Memory B cell (primary cell): Measurements from ENCODE around the gene VAV2.
A peak's percentile ranks its signal among the peaks of the same experiment; 100 is the strongest.

ENCODE experiments used
- ATAC-seq: fragments of 150-1000 bp; cut with Tn5 transposase; 2 replicates; pipeline ENCODE4 v1.10.0; 2021; ENCODE audit warnings: low read depth, mild to moderate bottlenecking, moderate library complexity
- DNase-seq, 2 donors: peaks; one replicate each; pipeline ENCODE4 v3.0.0; 2022; ENCODE audit warnings: low spot score in 2 of 2
- H3K27ac Mint-ChIP-seq: one replicate; pipeline ENCODE4 v1.8.0; 2022; ENCODE audit warnings: mild to moderate bottlenecking, moderate library complexity, mixed read lengths
- H3K27me3 Mint-ChIP-seq: one replicate; pipeline ENCODE4 v1.8.0; 2022; ENCODE audit warnings: mixed read lengths
- H3K36me3 Mint-ChIP-seq: one replicate; pipeline ENCODE4 v1.8.0; 2022; ENCODE audit warnings: mild to moderate bottlenecking, mixed read lengths
- H3K4me1 Mint-ChIP-seq: one replicate; pipeline ENCODE4 v1.8.0; 2022; ENCODE audit warnings: mixed read lengths
- H3K4me3 Mint-ChIP-seq: one replicate; pipeline ENCODE4 v1.8.0; 2022; ENCODE audit warnings: mild to moderate bottlenecking, moderate library complexity, mixed read lengths
- H3K9me3 Mint-ChIP-seq: one replicate; pipeline ENCODE4 v1.8.0; 2022; ENCODE audit warnings: mixed read lengths

Gene VAV2

GRCh38 chr9:133826289-133827085, 165.6 kb downstream of the VAV2 start:
- peaks cover 53% of the 10 kb centered on the region for H3K4me1 Mint-ChIP-seq
- H3K36me3 Mint-ChIP-seq: peaks cover 5% of the 10 kb centered on the region
- ATAC-seq (no peak), DNase-seq (no peak)
- H3K27me3 Mint-ChIP-seq: no peaks in the 10 kb centered on the region
- H3K9me3 Mint-ChIP-seq: no peaks in the 10 kb centered on the region
- peak overlapping the region; percentile 100 for H3K27ac Mint-ChIP-seq
- no peak overlapping the region for H3K4me3 Mint-ChIP-seq

GRCh38 chr9:133825555-133826218, 166.4 kb downstream of the VAV2 start:
- H3K4me3 Mint-ChIP-seq: peak overlapping the region; percentile 5
- peaks cover 59% of the 10 kb centered on the region for H3K4me1 Mint-ChIP-seq
- no peak for DNase-seq

GRCh38 chr9:133824802-133825186, 167.3 kb downstream of the VAV2 start:
- ATAC-seq (no peak), DNase-seq (no peak)
- Mint-ChIP-seq H3K4me1 (peaks cover 56% of the 10 kb centered on the region), H3K9me3 (no peaks in the 10 kb centered on the region), H3K4me3 (no peak overlapping the region), H3K36me3 (no peaks in the 10 kb centered on the region), H3K27ac (peak overlapping the region; percentile 100), H3K27me3 (no peaks in the 10 kb centered on the region)

More at GRCh38 chr9:133825555-133826218, 166.4 kb downstream of the VAV2 start:
- H3K27ac Mint-ChIP-seq: peak overlapping the region; percentile 100
- ATAC-seq: no peak
- no peaks in the 10 kb centered on the region for H3K27me3 Mint-ChIP-seq
- H3K36me3 Mint-ChIP-seq: peaks cover 5% of the 10 kb centered on the region
- H3K9me3 Mint-ChIP-seq: no peaks in the 10 kb centered on the region

- DNase-seq (peak in 1 of 2 donors; percentile 25), ATAC-seq (no peak)
- no peaks in the 10 kb centered on the region for H3K36me3 Mint-ChIP-seq
- H3K4me3 Mint-ChIP-seq: peak overlapping the region; percentile 80
- H3K27ac Mint-ChIP-seq: peak overlapping the region; percentile 100
- H3K4me1 Mint-ChIP-seq: peaks cover 52% of the 10 kb centered on the region
- H3K9me3 Mint-ChIP-seq: no peaks in the 10 kb centered on the region
- no peaks in the 10 kb centered on the region for H3K27me3 Mint-ChIP-seq
Measured at GRCh38 chr9:133824106-133824801, 167.9 kb downstream of the VAV2 start.

- Mint-ChIP-seq H3K27ac (peak overlapping the region; percentile 100), H3K27me3 (no peaks in the 10 kb centered on the region), H3K36me3 (no peaks in the 10 kb centered on the region), H3K4me3 (peak overlapping the region; percentile 80), H3K9me3 (no peaks in the 10 kb centered on the region), H3K4me1 (peaks cover 46% of the 10 kb centered on the region)
- DNase-seq (peak; percentile 68 to 74), ATAC-seq (peak; percentile 61)
Measured at GRCh38 chr9:133823189-133824105, 168.7 kb downstream of the VAV2 start.

GRCh38 chr9:133822430-133823065, 169.6 kb downstream of the VAV2 start:
- Mint-ChIP-seq H3K27ac (peak overlapping the region; percentile 100), H3K4me1 (peaks cover 51% of the 10 kb centered on the region), H3K4me3 (peak overlapping the region; percentile 80), H3K36me3 (peaks cover 6% of the 10 kb centered on the region), H3K27me3 (no peaks in the 10 kb centered on the region), H3K9me3 (no peaks in the 10 kb centered on the region)
- ATAC-seq (peak; percentile 65), DNase-seq (peak; percentile 65 to 68)

- DNase-seq (peak in 1 of 2 donors; percentile 81), ATAC-seq (peak; percentile 62)
- H3K9me3 Mint-ChIP-seq: no peaks in the 10 kb centered on the region
- no peaks in the 10 kb centered on the region for H3K27me3 Mint-ChIP-seq
- peaks cover 57% of the 10 kb centered on the region for H3K4me1 Mint-ChIP-seq
- H3K27ac Mint-ChIP-seq: peak overlapping the region; percentile 100
- H3K4me3 Mint-ChIP-seq: peak overlapping the region; percentile 80
- H3K36me3 Mint-ChIP-seq: peaks cover 7% of the 10 kb centered on the region
Measured at GRCh38 chr9:133821601-133822429, 170.3 kb downstream of the VAV2 start.

GRCh38 chr9:133819923-133820322, 172.2 kb downstream of the VAV2 start:
- ATAC-seq (no peak), DNase-seq (no peak)
- Mint-ChIP-seq H3K4me3 (no peak overlapping the region), H3K27me3 (no peaks in the 10 kb centered on the region), H3K4me1 (peaks cover 53% of the 10 kb centered on the region), H3K36me3 (peaks cover 7% of the 10 kb centered on the region), H3K27ac (peak overlapping the region; percentile 62), H3K9me3 (no peaks in the 10 kb centered on the region)

GRCh38 chr9:133818444-133818843, 173.7 kb downstream of the VAV2 start:
- Mint-ChIP-seq H3K27me3 (no peaks in the 10 kb centered on the region), H3K27ac (peak overlapping the region; percentile 95), H3K9me3 (no peaks in the 10 kb centered on the region), H3K4me1 (peaks cover 50% of the 10 kb centered on the region), H3K36me3 (peaks cover 10% of the 10 kb centered on the region), H3K4me3 (no peak overlapping the region)
- DNase-seq (no peak), ATAC-seq (no peak)

- H3K4me3 Mint-ChIP-seq: no peak overlapping the region
- H3K27ac Mint-ChIP-seq: peak overlapping the region; percentile 95
- ATAC-seq (no peak), DNase-seq (no peak)
- H3K9me3 Mint-ChIP-seq: no peaks in the 10 kb centered on the region
- peaks cover 36% of the 10 kb centered on the region for H3K4me1 Mint-ChIP-seq
- H3K27me3 Mint-ChIP-seq: no peaks in the 10 kb centered on the region
- H3K36me3 Mint-ChIP-seq: peaks cover 10% of the 10 kb centered on the region
Measured at GRCh38 chr9:133815781-133816180, 176.3 kb downstream of the VAV2 start.

GRCh38 chr9:133814586-133815208, 177.4 kb downstream of the VAV2 start:
- H3K27ac Mint-ChIP-seq: peak overlapping the region; percentile 95
- peaks cover 33% of the 10 kb centered on the region for H3K4me1 Mint-ChIP-seq
- H3K27me3 Mint-ChIP-seq: no peaks in the 10 kb centered on the region
- no peak for DNase-seq
- no peak for ATAC-seq
- no peaks in the 10 kb centered on the region for H3K9me3 Mint-ChIP-seq
- H3K4me3 Mint-ChIP-seq: no peak overlapping the region
- H3K36me3 Mint-ChIP-seq: peaks cover 10% of the 10 kb centered on the region
